Endothelial cell (in vitro differentiated cells): Measurements from ENCODE around the gene IFNL2. TPM values are rescaled to one million over a fixed set of nuclear protein-coding genes. Genes with fewer than 3 reads are reported as not detected.
"Not testable (repeated sequence)": the region's sequence is repeated elsewhere in the genome, so short reads cannot be mapped to it uniquely, and the experiment has no call there.

Experiments used
- DNase-seq: peaks from one replicate; pipeline ENCODE4 v3.0.0; 2021; ENCODE audit warnings: low spot score
- H3K27ac Mint-ChIP-seq: one replicate; pipeline ENCODE4 v1.8.0; 2021; ENCODE audit warnings: mixed read lengths, inconsistent platforms; ENCODE audit not compliant: unreplicated experiment
- H3K27me3 Mint-ChIP-seq: one replicate; pipeline ENCODE4 v1.8.0; 2021; ENCODE audit warnings: mild to moderate bottlenecking, moderate library complexity, mixed read lengths, inconsistent platforms; ENCODE audit not compliant: unreplicated experiment
- H3K36me3 Mint-ChIP-seq: one replicate; pipeline ENCODE4 v1.8.0; 2021; ENCODE audit warnings: mild to moderate bottlenecking, low read depth, mixed read lengths, inconsistent platforms; ENCODE audit not compliant: unreplicated experiment
- H3K4me1 Mint-ChIP-seq: one replicate; pipeline ENCODE4 v1.8.0; 2021; ENCODE audit warnings: mild to moderate bottlenecking, mixed read lengths, inconsistent platforms; ENCODE audit not compliant: unreplicated experiment
- H3K4me3 Mint-ChIP-seq: one replicate; pipeline ENCODE4 v1.8.0; 2021; ENCODE audit warnings: mild to moderate bottlenecking, mixed read lengths, inconsistent platforms; ENCODE audit not compliant: unreplicated experiment
- H3K9me3 Mint-ChIP-seq: one replicate; pipeline ENCODE4 v1.8.0; 2021; ENCODE audit warnings: mixed read lengths, inconsistent platforms; ENCODE audit not compliant: unreplicated experiment
- total RNA-seq: library from RNA; stranded (reverse); fragmentation: NEBNext Ultra II Directional; extraction: Animal tissue kit (Norgen Biotek cat#: 25700); gene quantifications from one replicate; pipeline ENCODE4 v1.2.1, GENCODE V29; 2021; ENCODE audit not compliant: unreplicated experiment
- TF ChIP-seq, protein P1 (sequence below): fragments of 200-600 bp; sonication (generic); IDR thresholded peaks from one replicate; pipeline ENCODE4 v1.5.0; 2021; ENCODE audit warnings: antibody characterized with exemption; ENCODE audit not compliant: unreplicated experiment

Gene IFNL2
- total RNA-seq, 1 donor from 2014 or later, result not detected

DNA sequence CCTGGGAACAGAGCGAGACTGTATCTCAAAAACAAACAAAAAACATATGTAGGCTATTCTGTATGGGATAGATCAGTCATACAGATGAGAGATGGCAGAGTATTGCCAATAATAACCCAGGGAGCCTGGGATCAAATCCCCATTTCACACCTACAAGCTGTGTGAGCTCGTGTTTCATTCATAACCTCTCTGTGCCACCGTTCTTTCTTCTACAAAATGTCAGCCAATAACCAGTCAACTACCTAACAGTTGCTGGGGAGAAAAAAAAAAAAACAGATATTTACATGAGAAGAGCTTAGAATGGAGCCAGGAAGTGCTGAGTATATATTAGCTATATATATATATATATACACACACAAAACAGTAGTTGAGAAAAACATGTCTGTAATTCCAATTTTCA lies 6.5 kb upstream of the IFNL2 start:
- no peak overlapping the region for H3K4me3 Mint-ChIP-seq
- TF ChIP-seq, protein P1, sequence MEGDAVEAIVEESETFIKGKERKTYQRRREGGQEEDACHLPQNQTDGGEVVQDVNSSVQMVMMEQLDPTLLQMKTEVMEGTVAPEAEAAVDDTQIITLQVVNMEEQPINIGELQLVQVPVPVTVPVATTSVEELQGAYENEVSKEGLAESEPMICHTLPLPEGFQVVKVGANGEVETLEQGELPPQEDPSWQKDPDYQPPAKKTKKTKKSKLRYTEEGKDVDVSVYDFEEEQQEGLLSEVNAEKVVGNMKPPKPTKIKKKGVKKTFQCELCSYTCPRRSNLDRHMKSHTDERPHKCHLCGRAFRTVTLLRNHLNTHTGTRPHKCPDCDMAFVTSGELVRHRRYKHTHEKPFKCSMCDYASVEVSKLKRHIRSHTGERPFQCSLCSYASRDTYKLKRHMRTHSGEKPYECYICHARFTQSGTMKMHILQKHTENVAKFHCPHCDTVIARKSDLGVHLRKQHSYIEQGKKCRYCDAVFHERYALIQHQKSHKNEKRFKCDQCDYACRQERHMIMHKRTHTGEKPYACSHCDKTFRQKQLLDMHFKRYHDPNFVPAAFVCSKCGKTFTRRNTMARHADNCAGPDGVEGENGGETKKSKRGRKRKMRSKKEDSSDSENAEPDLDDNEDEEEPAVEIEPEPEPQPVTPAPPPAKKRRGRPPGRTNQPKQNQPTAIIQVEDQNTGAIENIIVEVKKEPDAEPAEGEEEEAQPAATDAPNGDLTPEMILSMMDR, result no peak
- peaks cover 3% of the 10 kb centered on the region for H3K4me1 Mint-ChIP-seq
- H3K27ac Mint-ChIP-seq, result no peak overlapping the region
- no peak for DNase-seq
- H3K36me3 Mint-ChIP-seq, result peaks cover 4% of the 10 kb centered on the region
- H3K27me3 Mint-ChIP-seq, result peaks cover 14% of the 10 kb centered on the region
- no peaks in the 10 kb centered on the region for H3K9me3 Mint-ChIP-seq

DNA sequence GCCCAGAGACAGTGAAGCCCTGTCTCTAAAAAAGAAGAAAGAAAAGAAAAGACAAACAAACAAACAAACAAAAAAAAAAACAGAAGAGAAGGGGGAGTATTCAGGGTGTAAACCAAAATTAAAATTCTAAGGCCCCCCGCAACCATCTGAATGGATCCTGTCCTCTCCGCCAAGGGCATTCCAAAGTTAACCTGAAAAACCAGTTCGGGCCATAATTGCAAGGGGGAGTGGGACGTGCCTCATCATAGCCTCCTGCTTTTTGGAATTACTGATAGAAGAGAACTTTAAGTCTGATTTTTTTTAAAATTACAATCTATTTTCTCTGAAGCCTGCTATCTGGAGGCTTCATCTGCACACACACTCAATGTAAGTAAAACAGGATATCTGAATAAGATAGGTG lies 5.7 kb upstream of the IFNL2 start:
- no peak overlapping the region for H3K4me3 Mint-ChIP-seq

DNA sequence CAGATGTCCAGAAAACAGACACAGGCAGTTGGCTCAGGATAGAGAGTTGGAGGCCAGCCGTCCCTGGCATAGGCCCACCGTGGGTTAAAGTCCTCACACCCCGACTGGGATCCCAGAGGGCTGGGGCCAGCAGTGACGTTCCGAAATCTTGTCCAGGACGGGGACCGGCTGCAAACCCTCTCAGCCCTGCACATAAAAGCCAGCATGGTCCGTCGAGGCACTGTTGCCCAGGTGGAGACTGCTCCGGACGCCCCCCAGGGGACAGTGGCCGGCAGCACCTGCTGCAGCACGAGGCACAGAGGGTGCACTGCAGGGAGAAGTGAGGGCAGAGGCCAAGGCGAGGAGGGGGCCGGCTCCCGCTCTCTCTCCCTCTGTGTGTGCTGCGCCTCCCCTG lies 4.3 kb upstream of the IFNL2 start:
- Mint-ChIP-seq H3K36me3 (peaks cover 4% of the 10 kb centered on the region), H3K9me3 (no peaks in the 10 kb centered on the region), H3K4me1 (peaks cover 3% of the 10 kb centered on the region), H3K27ac (no peak overlapping the region), H3K27me3 (peaks cover 17% of the 10 kb centered on the region), H3K4me3 (no peak overlapping the region)
- no peak for DNase-seq
- TF ChIP-seq, protein P1, result no peak

More for the DNA sequence above, 5.7 kb upstream of the IFNL2 start:
- H3K4me1 Mint-ChIP-seq, result peaks cover 3% of the 10 kb centered on the region
- TF ChIP-seq, protein P1, result no peak
- peaks cover 14% of the 10 kb centered on the region for H3K27me3 Mint-ChIP-seq
- no peaks in the 10 kb centered on the region for H3K9me3 Mint-ChIP-seq
- no peak for DNase-seq
- H3K27ac Mint-ChIP-seq, result no peak overlapping the region
- H3K36me3 Mint-ChIP-seq, result peaks cover 4% of the 10 kb centered on the region

DNA sequence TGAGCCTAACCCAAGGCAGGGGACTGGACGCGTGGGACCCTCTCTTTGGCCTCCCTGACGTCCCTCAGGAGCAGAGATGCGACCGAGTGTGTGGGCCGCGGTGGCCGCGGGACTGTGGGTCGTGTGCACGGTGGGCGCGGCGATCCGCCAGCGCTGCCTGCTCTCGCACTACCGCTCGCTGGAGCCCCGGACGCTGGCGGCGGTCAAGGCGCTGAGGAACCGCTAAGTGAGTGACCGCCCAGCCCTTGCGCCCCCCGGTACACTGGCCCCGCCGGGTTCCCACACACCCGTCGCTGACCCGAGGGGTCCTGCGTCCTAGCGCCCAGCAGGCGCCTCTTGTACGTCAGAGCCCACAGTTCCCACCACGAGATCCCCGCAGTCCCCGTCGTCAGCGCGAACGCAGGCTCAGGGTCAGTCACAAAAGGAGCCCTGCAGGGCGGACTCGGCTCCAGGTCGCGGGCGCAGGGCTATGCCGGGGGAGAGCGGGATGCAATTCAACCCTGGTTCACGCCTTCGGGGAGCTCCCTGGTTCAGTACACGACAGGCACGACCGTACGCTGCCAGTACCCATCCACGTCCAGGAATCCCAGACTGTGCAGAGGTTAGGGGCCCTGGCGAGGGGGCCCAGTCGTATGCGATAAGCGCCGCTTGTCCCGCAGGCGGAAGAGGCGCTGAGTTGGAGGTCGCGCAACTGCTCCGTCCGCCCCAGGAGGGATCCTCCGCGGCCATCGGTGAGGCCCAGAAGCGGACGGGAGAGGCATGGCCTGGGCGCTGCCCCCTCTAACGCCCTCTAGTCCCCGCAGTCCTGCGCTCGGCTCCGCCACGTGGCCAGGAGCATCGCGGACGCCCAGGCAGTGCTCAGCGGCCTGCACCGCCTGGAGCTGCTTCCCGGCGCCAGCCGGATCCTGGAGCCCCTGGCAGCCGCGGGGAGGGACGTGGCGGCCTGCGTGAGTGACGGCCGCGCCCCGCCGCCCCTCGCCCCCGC lies 3.6 kb upstream of the IFNL2 start:
- TF ChIP-seq, protein P1, result no peak
- Mint-ChIP-seq H3K36me3 (peaks cover 4% of the 10 kb centered on the region), H3K27ac (no peak overlapping the region), H3K9me3 (no peaks in the 10 kb centered on the region), H3K27me3 (peaks cover 17% of the 10 kb centered on the region), H3K4me3 (no peak overlapping the region), H3K4me1 (peaks cover 3% of the 10 kb centered on the region)
- peak; percentile 40 for DNase-seq

DNA sequence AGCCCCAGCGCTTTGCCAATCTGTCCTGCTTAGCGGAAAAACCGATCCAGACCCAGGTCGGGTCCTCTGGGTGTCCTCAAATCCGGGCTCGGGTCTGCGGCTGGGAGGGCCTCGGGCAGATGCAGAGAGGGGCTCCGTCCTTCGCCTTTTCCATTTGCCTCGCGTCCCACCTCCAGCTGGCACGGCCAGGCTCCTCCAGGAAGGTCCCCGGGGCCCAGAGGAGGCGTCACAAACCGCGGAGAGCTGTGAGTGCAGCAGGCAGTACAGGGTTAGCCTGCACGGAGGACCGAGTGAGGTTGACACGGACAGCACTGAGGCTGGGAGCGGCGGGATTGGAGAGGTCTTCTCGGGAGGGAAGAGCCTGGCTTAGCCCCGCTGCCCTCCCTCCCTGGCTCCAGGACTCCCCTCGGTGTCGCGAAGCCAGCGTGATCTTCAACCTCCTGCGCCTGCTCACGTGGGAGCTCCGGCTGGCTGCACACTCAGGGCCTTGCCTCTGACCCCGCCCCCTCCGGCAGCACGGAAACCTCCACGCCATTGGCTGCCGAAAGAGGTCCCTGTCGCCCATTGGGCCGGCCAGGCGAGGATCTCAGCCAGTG lies 2.8 kb upstream of the IFNL2 start:
- peaks cover 3% of the 10 kb centered on the region for H3K4me1 Mint-ChIP-seq
- TF ChIP-seq, protein P1, result no peak
- DNase-seq, result no peak
- no peak overlapping the region for H3K4me3 Mint-ChIP-seq
- H3K27ac Mint-ChIP-seq, result no peak overlapping the region
- H3K36me3 Mint-ChIP-seq, result peaks cover 4% of the 10 kb centered on the region
- peaks cover 17% of the 10 kb centered on the region for H3K27me3 Mint-ChIP-seq
- H3K9me3 Mint-ChIP-seq, result no peaks in the 10 kb centered on the region

DNA sequence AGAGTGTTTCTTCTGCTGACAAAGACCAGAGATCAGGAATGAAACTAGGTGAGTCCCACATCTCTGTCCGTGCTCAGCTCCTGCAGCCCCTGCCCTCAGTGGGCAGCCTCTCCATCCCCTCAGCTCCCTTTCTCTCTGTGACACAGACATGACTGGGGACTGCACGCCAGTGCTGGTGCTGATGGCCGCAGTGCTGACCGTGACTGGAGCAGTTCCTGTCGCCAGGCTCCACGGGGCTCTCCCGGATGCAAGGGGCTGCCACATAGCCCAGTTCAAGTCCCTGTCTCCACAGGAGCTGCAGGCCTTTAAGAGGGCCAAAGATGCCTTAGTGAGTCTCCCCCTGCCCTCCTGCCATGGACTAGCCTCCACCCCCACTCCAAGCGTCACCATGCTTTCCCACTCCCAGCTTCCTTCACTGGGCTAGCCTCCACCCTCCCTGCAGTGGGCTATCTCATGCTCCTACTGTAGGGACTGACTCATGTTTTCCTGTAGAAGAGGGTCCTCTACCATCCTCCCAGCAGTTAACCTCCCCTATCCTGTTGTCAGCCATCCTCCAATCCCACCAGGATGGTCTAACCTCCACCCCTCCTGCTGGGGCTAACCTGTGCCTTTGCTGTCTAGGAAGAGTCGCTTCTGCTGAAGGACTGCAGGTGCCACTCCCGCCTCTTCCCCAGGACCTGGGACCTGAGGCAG lies 481 bp downstream of the IFNL2 start:
- H3K4me1 Mint-ChIP-seq, H3K36me3 Mint-ChIP-seq, DNase-seq, H3K9me3 Mint-ChIP-seq, H3K27ac Mint-ChIP-seq, H3K4me3 Mint-ChIP-seq: not testable (repeated sequence)
- H3K27me3 Mint-ChIP-seq, result peaks cover 11% of the 10 kb centered on the region

DNA sequence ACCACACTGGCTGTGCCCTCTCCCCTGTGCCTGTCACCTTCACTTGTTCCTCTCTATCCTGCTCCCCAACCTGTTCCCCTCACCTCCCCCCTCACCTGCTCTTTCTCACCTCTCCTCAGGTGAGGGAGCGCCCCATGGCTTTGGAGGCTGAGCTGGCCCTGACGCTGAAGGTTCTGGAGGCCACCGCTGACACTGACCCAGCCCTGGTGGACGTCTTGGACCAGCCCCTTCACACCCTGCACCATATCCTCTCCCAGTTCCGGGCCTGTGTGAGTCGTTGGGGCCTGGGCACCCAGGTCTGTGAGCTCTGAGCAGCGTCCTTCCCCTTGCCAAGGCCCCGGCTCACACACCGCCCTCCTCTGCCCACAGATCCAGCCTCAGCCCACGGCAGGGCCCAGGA lies 1.2 kb downstream of the IFNL2 start:
- H3K36me3 Mint-ChIP-seq, H3K4me3 Mint-ChIP-seq, DNase-seq, H3K4me1 Mint-ChIP-seq, H3K27me3 Mint-ChIP-seq, H3K9me3 Mint-ChIP-seq, H3K27ac Mint-ChIP-seq: not testable (repeated sequence)
